HG03135 (cell line): ENCODE measurements around the gene GPC5.

Source experiments
- ATAC-seq: cut with Tn5 transposase; IDR thresholded peaks from one replicate; pipeline ENCODE4 v1.9.1; 2021; ENCODE audit warnings: mild to moderate bottlenecking, moderate library complexity; ENCODE audit not compliant: unreplicated experiment

The GPC5 gene

GRCh38 chr13:92312823-92313222, 914.4 kb downstream of the GPC5 start:
- ATAC-seq, result no peak

DNA sequence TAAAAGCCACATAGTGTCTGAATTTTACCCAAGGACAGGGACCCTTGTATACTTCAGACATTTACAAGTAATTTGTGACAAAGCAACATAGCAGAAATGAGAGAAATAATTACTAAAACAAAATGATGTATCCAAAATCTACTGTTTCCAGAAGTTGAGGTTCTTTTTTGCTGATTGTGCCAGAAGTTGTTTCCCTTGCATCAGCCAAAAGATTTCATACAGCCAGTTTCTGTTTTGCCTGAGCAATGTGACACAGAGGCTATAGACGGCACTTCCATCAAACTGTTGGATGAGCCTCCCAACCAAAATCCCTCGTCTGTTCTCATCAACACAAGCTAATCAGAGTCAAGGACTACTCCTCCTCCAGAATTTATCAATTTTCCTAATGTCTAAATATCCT, 915.0 kb downstream of the GPC5 start:
- ATAC-seq, result no peak

DNA sequence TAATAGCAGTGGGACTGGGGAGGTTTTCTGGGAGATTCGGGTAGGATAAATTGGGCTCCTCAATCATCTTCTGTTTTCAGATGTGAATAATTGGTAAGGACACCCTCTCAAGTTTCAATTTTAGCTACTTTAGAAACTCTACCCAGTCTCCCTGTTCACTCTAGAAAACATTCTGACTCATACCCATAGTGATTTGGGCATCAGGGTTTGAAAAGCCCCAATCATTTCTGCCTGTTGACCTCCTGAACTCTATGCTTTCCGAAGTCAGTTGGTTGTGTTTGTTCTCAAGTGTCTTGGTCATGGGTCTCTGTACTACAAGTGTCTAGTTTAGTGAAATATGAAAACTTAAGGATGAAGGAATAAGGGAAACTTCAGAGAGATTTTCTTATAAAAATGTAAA, 916.8 kb downstream of the GPC5 start:
- ATAC-seq, result no peak

DNA sequence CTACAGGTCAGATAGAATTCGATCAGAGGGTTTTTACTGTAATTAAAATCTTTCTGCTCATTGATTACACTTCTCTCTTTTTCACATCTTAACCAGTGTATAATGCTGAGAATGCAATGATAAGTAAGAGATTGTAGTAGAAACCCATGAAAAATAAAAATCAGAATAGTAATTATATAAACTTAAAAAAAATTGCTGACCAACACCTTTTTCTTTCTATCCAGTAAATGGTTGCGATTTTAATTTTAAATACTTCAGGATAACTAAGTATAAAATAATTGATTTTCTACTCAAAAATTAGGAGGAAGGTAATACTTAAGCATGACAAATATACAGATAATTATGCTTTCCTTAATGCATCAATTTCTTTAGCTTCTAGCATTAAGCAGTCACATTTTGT, 917.6 kb downstream of the GPC5 start:
- no peak for ATAC-seq

DNA sequence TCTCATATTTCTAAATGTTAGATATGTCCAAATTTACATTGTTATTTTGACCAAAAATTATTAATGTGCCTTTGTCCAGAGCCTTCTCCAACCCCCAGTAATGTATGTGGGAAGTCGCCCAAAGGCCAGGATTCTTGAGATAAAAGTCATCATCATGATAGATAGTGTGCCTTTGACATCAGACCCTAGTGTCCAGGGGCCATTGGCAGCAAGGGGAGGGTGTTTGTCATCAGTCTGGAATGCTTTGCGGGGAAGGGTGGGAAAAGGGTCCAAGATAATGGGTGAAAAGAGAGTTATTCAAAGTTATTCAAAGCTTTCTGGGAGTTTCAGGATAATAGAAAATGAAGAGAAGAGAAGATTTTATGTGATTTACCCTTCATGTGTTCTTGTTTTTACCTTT, 918.6 kb downstream of the GPC5 start:
- ATAC-seq, result no peak

- ATAC-seq, result no peak
Observed at GRCh38 chr13:92320323-92320722, 921.9 kb downstream of the GPC5 start.

GRCh38 chr13:92321174-92321573, 922.8 kb downstream of the GPC5 start:
- ATAC-seq, result no peak

DNA sequence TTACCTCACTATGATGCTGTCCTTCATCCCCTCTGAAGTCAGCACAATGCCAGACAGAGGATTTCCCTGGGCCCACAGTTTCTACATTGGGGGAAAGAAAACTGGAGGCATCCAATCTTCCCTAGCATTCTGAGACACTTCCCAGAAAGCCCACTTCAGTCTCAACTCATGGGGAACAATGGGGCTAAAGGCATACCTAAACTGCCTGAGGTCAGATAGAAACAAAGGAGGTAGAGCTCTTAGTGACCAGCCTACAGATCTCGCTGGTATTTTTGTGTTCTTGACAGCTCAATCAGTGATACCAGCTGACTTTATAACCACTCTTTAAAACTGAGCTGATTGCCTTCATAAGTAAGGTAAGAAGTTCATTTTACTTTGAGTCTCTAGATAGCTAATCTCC, 947.2 kb downstream of the GPC5 start:
- no peak for ATAC-seq

DNA sequence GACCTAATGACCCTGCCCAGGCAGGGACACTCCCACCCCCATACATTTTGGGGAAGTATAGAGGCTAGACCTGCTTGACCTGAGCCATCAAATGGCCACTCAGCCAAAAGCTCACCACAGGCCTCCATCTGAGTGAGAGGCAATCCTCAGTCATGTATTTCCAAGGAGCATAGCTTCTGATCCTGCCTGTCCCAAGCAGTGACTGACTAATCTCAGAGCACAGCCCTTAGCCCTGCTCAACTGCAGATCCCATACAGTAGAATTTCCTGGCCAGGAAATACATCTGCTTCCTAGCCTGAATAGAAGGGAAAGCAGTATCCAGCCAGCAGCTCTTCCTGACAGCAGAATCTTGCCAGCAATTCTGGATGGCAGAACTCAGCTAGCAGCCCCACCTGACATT, 947.6 kb downstream of the GPC5 start:
- no peak for ATAC-seq

DNA sequence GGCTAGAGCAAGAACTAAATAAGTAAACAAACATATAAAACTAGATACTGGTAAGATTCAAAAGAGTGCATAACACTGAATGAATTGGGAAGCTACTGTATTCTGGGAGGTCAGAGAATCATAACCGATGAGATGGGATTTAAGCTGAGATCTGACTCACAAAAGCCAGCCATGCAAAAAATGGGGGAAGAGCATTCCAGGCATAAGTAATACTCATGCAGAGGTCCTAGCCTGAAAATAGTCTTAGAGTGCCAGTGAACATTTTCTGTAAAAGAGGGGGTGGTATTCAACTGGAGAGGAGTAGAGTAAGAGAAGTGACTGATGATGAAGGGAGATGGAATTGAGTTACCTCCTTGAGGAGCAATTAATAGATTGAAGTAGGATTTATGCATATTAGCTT, 956.2 kb downstream of the GPC5 start:
- ATAC-seq, result no peak

- no peak for ATAC-seq
Observed at GRCh38 chr13:92355213-92355612, 956.8 kb downstream of the GPC5 start.

DNA sequence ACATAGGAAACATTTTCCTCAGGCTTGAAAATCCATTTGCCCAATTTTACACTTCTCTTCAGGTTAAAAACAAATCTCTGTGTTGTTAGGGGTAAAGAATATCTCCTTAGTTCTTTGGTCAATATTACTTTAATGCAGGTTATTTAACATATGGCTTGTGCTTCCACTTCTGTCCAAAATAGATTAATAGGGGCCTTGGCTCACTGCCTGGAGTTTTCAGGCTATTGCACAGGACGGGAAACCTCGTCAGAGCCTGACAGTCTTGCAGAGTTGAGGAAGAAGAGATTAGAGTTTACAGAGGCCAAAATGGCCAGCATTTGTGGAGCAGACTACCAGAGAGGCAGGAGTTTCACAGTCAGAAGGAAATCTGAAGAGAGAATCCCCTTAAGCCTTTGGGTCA, 964.3 kb downstream of the GPC5 start:
- no peak for ATAC-seq

GRCh38 chr13:92365904-92366303, 967.5 kb downstream of the GPC5 start:
- no peak for ATAC-seq

GRCh38 chr13:92377396-92377795, 979.0 kb downstream of the GPC5 start:
- ATAC-seq, result no peak

GRCh38 chr13:92379371-92379770, 981.0 kb downstream of the GPC5 start:
- ATAC-seq, result no peak

DNA sequence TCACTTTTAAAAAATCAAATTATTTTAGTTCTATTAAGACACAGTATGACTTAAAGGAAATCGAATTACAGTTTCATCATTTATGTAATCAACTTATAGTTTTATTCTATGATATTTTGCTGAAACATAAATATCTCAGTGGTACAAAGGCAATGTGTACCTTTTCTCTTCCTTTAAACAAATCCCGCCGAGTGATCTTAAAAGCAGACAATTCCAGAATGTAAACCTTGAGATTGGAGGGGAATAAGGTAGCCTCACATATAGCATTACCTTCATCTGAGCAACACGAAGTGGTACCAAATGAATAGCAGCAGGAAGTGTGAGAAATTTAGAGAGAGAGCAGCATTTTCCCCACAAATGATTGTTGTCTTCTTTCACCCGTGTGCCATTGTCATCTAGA, 986.0 kb downstream of the GPC5 start:
- ATAC-seq, result no peak

GRCh38 chr13:92387245-92387644, 988.8 kb downstream of the GPC5 start:
- no peak for ATAC-seq

DNA sequence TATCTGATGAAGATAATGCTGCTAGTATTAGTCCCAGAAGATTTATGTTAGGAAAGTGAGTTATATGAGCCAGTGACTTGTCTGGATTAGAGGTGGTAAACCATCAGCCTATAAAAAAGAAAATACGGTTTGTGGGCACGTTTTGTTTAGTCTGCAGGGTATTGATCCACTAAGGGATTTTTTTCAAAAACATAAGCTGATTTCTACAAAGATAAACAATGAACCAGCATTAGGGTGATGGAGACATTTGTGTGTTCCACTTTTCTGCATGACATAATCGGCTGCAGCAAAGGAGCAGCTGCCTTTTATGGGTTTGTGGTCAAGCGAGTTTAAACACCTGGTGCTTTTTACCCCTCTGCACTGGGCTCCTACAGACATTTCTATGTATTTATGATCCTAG, 991.8 kb downstream of the GPC5 start:
- no peak for ATAC-seq

DNA sequence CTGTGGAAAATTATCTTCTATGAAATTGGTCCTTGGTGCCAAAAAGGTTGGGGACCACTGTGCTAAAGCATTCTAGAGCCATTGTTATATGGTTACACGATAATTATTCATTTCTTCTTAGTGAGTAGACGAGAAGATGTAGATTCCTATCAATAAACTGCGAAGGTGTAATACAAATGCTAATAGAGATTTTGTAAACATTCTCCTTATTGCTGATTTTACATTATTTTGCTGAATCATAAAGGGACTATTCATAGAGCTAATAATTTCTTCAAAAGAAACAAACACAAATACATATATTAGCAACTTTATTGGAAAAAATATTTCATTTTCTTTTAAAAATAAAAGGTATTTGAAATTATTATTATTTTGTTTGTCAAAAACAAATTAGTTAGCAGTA, 1005.2 kb downstream of the GPC5 start:
- ATAC-seq, result no peak

- ATAC-seq, result no peak
Observed at GRCh38 chr13:92407858-92408257, 1009.4 kb downstream of the GPC5 start.

DNA sequence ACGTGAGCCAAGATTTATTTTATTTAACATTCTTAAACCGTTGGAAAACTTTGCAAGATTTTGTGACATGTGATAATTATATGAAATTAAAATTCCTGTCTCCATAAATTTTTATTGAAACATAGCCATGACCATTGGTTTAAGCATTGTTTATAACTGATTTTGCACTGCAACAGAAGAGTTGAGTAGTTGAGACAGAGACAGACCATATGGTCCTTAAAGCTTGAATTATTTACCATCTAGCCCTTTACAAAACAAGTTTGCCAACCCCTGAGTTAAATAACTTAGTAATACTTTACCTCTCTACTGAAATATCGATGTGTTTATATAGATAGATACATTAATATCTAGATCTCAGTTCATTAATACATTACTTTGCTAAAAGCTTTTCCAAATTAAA, 1014.1 kb downstream of the GPC5 start:
- no peak for ATAC-seq

DNA sequence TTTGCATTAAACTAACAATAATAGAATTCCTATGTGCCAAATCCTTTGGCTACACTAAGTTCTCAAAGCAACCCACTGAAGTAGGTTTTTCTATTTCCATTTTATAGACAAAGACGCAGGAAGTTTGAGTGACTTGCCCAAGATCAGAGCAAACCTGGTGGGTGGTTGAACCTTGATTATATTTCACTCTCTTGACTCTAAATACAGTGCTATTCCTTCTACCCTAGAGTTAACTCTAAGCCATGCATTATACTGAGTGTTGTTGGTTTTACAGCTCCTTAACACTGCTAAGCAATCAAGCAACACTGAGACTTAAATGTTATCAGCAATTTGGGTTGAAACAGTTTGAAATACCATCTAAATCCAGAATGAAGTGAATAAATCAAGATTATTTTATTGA, 1014.6 kb downstream of the GPC5 start:
- no peak for ATAC-seq

DNA sequence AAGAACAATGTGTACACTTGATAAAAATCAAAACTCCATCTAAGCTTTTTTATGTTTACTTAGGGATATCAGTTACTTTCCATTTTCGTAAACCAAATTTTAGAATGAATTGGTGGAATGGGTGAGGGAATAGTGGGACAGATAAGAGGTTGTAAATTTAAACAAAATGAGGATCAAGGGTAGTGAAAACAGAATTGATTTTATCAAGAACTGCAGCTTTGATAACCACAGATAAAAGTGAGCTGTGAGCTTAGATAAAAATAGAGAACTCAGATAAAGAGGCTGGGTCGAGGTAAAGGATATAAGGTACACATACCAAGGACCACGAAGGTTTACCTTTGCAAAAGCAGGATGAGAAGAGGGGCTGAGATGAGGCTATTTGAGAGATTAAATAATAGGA, 1015.0 kb downstream of the GPC5 start:
- ATAC-seq, result no peak

DNA sequence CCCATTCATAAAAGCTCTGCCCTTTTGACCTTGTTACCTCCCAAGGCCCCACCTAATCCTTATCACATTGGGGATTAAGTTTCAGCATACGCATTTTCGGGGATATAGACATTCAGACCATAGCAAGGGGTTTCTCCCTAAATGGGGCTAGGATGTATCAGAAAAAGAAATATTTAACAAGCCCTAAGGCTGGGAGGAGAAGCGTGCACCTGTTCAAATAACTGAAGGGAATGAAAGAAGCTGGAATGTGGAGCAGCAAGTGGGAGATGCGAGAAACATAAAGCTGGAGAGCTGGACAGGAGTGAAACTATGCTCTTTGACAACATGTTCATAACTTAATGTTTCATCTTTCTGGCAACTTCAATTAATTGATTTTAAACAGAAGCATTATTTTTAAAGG, 1016.4 kb downstream of the GPC5 start:
- ATAC-seq, result no peak
